ENCODE results near the gene ANKRD33. TPM values are rescaled to one million over a fixed set of nuclear protein-coding genes. Genes with fewer than 3 reads are reported as not detected.

The ANKRD33 gene
- total and polyA plus RNA-seq, 2 of the 4 experiments (the other 2 are of a cell fraction), result under 0.01 to 0.03 TPM

DNA sequence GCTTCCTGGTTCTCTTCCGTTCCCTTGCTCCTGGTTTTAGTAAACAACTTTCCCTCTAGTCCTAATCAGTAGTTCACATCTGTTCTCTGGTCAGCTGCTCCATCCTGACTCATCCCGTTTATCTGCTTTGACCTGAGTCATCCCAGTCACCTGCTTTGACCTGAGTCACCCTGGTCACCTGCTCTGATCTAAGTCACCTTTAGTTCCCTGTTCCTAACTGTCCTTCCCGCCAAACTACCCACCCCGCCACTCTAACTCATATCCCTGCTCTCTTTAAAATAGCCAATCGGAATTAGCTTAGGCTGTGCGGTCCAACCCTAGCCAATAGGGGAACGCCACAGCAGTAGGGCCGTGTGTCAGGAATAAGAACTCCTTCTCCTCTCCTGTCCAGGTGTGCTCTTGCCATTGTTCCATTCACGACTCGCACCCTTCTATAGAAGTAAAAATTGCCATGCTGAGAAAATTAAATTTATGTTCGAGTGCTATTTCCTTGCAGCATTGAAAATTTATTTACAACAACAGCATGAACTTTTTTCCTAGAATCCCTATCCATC, 3.1 kb upstream of the ANKRD33 start:
- no peak overlapping the region for H3K23ac ChIP-seq (ENCODE audit: low read depth, low read length)
- H3K4me1 ChIP-seq (ENCODE audit: control insufficient read depth, insufficient read depth, low read length), result peaks cover 4% of the 10 kb centered on the region
- no TSS peak for BruUV-seq (replicated peaks)
- no peak overlapping the region for H2AK9ac ChIP-seq (replicated peaks; ENCODE audit: low read depth, low read length, poor library complexity)
- in situ Hi-C loops (cut with MboI; ENCODE audit: low sequenced_read_pairs) (no loop called here), intact Hi-C loops (cut with micrococcal nuclease) (no loop called here), dilution Hi-C loops (cut with HindIII; ENCODE audit: low sequenced_read_pairs, unreplicated experiment) (no loop called here)
- no peak overlapping the region for H3K9ac ChIP-seq (ENCODE audit: low read depth, low read length)
- H3K4me2 ChIP-seq (ENCODE audit: low read depth, low read length), result no peak overlapping the region
- H2AK5ac ChIP-seq (ENCODE audit: low read depth, low read length), result peak overlapping the region; percentile 87; the same call in 1 of the 2 replicates
- H3K18ac ChIP-seq (ENCODE audit: low read depth, low read length), result no peak overlapping the region
- ATAC-seq (ENCODE audit: low read depth), result no peak
- ChIA-PET CTCF (interaction anchor here (1.2 to 2.4 kb wide), 4 partner anchors 10 to 464 kb away, joined by 3 to 12 read pairs (median 4); no protein-coding TSS in a partner anchor), POLR2A (ENCODE audit: unreplicated experiment) (no interaction called here)
- H2BK120ac ChIP-seq (ENCODE audit: low read depth, low read length), result peak overlapping the region; percentile 37; the same call in 1 of the 2 replicates
- H2BK5ac ChIP-seq (ENCODE audit: low read depth, low read length, poor library complexity, severe bottlenecking), result no peak overlapping the region
- TF ChIP-seq CEBPB (IDR thresholded peaks at IDR 0.05; ENCODE audit: low read depth, low read length), result no peak
- TF ChIP-seq POLR2A (IDR thresholded peaks at IDR 0.05; ENCODE audit: low read depth, low read length), result no peak
- 0 out of 2 replicates have a peak, but pooled peaks have one; percentile 36 for TF ChIP-seq FOS (IDR thresholded peaks at IDR 0.05; ENCODE audit: low read depth, low read length)
- no peak for TF ChIP-seq RAD21 (IDR thresholded peaks at IDR 0.05; ENCODE audit: low read length)
- TF ChIP-seq, protein P1, sequence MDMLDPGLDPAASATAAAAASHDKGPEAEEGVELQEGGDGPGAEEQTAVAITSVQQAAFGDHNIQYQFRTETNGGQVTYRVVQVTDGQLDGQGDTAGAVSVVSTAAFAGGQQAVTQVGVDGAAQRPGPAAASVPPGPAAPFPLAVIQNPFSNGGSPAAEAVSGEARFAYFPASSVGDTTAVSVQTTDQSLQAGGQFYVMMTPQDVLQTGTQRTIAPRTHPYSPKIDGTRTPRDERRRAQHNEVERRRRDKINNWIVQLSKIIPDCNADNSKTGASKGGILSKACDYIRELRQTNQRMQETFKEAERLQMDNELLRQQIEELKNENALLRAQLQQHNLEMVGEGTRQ (IDR thresholded peaks at IDR 0.05; ENCODE audit: low read depth, low read length), result peak; percentile 54
- TF ChIP-seq NFE2L2 (IDR thresholded peaks at IDR 0.05; ENCODE audit: low read depth, low read length), result 0 out of 2 replicates have a peak, but pooled peaks have one; percentile 11
- no peak for TF ChIP-seq RCOR1 (IDR thresholded peaks at IDR 0.05; ENCODE audit: insufficient replicate concordance, low read length)
- peak overlapping the region in 1 of 2 experiments; percentile 8; a peak in 2 of 4 replicates for H4K8ac ChIP-seq (ENCODE audit: low read depth in 2 of 2, low read length in 2 of 2)
- H3K4me3 ChIP-seq (ENCODE audit: insufficient read depth, low read depth, low read length), result no peak overlapping the region
- no peak overlapping the region for H2AFZ ChIP-seq (replicated peaks; ENCODE audit: low read length, poor library complexity)
- H2BK20ac ChIP-seq (ENCODE audit: low read depth, low read length), result peak overlapping the region; percentile 13; the same call in 1 of the 2 replicates
- WGBS, 2 experiments (ENCODE audit: extremely low coverage in 2 of 2, insufficient read length in 1 of 2), result 97% methylated on average over 6 of the region's 11 CpGs; no CpG with 5 or more reads in 1 of the 2 experiments
- no peaks in the 10 kb centered on the region for H3K27me3 ChIP-seq (ENCODE audit: control insufficient read depth, insufficient read depth, low read length)
- no peaks in the 10 kb centered on the region for H3K79me1 ChIP-seq (ENCODE audit: low read depth in 1 of 2, low read length in 2 of 2)
- no peak overlapping the region for H3K56ac ChIP-seq (ENCODE audit: extremely low read depth, insufficient read depth, low read length)
- no peaks in the 10 kb centered on the region for H3K36me3 ChIP-seq (ENCODE audit: control insufficient read depth, insufficient read depth, low read length)
- H3K4ac ChIP-seq (ENCODE audit: low read depth, low read length), result peak overlapping the region; percentile 46; the same call in 1 of the 2 replicates
- no peak overlapping the region for H3K27ac ChIP-seq (ENCODE audit: insufficient read depth, low read length)
- no peaks in the 10 kb centered on the region for H3K9me3 ChIP-seq (ENCODE audit: control insufficient read depth, insufficient read depth, low read length)
- H4K5ac ChIP-seq (ENCODE audit: low read depth, low read length), result no peak overlapping the region
- peak; percentile 67 for DNase-seq
- no peaks in the 10 kb centered on the region for H4K20me1 ChIP-seq (ENCODE audit: insufficient read depth, low read length)
- H3K9me1 ChIP-seq (ENCODE audit: insufficient read depth, low read length), result peaks cover 2% of the 10 kb centered on the region; the same call in 1 of the 2 replicates
- no peak overlapping the region for H3K14ac ChIP-seq (replicated peaks; ENCODE audit: low read depth, low read length)
- H2BK15ac ChIP-seq (ENCODE audit: low read depth, low read length), result peak overlapping the region; percentile 18; the same call in 1 of the 3 replicates
- no peak overlapping the region for H4K91ac ChIP-seq (ENCODE audit: insufficient read depth, low read depth, low read length)

Measured in IMR-90 (cell line).